GM18907 (cell line): ENCODE measurements around the gene HMMR.
"Not testable (repeated sequence)": the region's sequence is repeated elsewhere in the genome, so short reads cannot be mapped to it uniquely, and the experiment has no call there.

ENCODE experiments used
- ATAC-seq: cut with Tn5 transposase; IDR thresholded peaks from one replicate; pipeline ENCODE4 v1.9.1; 2021; ENCODE audit warnings: mild to moderate bottlenecking, moderate library complexity; ENCODE audit not compliant: unreplicated experiment

HMMR gene

DNA sequence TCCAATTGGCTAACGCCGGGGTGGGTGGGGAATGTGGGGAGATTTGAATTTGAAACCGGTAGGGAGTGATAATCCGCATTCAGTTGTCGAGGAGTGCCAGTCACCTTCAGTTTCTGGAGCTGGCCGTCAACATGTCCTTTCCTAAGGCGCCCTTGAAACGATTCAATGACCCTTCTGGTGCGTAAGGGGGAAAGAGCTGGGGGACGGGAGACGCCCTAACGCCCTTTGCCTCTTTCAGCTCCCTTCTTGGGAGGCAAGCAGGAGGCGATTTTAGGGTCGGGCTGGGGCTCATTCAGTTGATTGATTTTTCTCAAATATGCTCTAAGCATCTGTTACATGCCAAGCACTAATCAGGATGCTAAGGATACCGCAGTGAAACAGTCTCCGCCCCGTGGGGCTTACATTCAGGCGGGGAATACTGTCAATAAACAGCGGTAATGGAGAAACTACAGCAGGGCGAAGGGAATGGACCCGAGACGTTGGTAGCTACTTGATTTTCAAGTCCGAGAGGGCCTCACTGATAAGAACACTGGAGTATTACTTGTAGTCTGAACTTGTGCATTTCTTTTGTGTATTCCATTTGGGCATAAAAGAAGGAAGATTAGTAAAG is at the start of gene HMMR:
HMMR (plus strand) TSS at position 71 of the 610 bp plus-strand sequence; CDS start at position 132, 61 bp downstream.
- peak; percentile 3 for ATAC-seq

DNA sequence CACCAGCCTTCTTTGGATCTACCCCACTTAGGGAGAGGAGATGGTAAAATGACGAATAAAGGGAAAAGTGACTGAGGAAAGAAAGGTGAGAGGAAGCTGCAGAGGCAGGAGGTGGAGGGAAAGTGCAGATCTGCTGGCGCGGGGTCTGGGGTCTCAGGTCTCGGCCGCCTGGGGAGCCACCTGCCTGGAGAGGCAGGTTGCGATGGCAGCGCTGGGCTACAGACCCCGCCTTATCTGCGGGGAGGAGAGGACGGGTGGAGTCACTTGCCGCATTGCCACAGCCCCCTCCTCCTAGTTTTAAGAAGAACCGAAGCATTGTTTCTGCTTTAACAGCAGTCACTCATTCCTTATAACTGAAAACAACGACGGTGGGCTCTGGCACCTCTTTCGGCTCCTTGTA is 44.8 kb upstream of the HMMR start:
- not testable (repeated sequence) for ATAC-seq

DNA sequence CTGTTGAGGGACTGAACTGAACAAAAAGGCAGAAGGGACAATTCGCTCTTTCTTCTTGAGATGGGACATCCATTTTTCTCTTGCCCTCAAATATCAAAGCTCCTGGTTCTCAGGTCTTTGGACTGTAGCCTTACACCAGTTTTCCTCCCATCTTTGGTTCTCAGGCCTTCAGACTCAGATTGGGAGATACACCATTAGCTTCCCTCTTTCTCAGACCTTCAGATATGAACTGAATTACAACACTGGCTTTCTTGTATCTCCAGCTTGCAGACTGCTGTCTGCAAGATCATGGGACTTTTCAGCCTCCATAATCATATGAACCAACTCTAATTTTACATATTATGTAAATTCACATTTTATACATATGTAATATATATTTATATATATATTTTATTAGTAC is 35.6 kb upstream of the HMMR start:
- no peak for ATAC-seq

- ATAC-seq: not testable (repeated sequence)
Observed at GRCh38 chr5:163426128-163426527, 34.3 kb upstream of the HMMR start.

DNA sequence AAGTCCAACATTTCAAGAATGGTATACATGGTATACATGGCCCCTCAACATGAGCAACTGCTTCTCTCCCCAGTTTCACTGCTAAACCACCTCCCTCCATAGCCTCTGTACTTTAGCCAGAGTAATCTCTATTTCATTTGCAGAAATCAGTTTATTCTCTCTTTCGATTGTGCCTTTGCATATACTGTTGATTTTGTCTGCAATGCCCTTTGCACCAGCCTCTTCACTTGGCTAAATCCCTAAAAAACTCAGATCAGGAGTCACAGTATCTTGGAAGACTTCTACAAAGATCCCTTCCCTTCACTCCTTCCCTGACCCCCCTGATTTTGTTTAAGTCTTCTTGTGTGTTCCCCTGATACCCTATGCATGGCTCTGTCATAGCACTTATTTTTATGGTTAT is 27.9 kb upstream of the HMMR start:
- no peak for ATAC-seq

DNA sequence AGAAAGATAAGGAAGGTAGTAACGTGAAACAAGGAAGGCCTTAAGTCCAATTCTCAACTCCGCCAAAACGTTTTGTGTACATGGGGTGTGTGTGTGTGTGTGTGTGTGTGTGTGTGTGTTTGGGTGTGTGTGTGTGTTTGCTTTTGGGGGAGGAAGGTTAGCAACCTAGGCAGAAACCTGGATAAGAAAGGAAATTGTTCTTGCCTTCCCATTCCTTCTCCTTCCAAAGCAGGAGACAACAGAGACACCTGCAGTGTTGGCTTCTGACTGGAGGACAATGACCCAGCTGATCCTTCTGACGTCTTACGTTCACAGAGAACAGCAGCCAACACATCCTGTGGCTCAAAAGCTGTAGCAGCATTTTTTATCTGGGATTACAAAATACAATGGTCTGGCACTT is 27.2 kb upstream of the HMMR start:
- no peak for ATAC-seq

GRCh38 chr5:163434401-163434866 is 26.0 kb upstream of the HMMR start:
- no peak for ATAC-seq

DNA sequence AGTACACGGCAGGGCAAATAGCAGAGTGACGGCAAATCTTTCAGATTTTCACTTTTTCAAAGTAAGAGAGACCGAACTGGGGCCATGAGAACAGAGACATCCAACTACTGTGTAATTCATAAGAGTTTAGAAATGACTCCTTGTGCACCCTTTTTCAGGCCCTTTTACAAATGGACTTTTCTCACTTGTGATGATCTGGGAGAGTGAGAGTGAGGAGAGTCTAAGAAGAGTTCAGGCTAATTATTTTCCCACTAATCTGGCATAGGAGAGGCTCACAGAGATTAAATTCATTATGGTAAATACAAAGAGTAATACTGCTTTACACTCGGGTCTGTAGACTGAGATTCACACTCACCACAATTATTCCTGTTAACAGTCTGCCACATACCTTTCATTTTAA is 23.9 kb upstream of the HMMR start:
- no peak for ATAC-seq

DNA sequence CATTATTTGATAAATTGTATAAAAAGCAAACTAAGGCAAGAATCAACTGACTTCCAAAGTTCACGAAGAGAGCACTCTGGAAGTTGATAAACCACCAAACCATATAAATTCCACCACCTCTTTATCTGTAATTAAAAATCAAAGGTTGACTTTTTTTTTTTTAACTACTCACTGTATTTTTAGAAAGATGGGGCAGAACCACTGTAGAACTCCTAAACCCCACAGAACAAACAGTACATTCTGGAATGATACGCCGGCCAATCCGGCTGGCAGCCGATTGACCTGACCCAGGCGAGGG is 23.5 kb upstream of the HMMR start:
- ATAC-seq: no peak

- ATAC-seq: peak; percentile 97
Observed at GRCh38 chr5:163437309-163438182, 22.9 kb upstream of the HMMR start, which contains the start of gene CCNG1. Gene CCNG1, plus strand, starts transcription at chr5:163437595. Its CDS starts 1,662 bp downstream, at chr5:163439257.

DNA sequence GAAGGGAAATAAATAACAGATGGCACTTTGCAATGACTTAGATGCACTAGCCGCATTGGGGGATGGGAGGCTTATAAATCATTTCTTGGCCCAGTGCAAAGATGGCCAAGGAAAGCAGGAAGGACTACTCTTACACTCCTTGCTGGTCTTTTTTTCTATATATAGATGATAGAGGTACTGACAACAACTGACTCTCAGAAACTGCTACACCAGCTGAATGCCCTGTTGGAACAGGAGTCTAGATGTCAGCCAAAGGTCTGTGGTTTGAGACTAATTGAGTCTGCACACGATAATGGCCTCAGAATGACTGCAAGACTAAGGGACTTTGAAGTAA is 21.4 kb upstream of the HMMR start:
- ATAC-seq: peak; percentile 25

- no peak for ATAC-seq
Observed at GRCh38 chr5:163440954-163441353, 19.5 kb upstream of the HMMR start.

GRCh38 chr5:163444526-163444925 is 15.9 kb upstream of the HMMR start:
- no peak for ATAC-seq

DNA sequence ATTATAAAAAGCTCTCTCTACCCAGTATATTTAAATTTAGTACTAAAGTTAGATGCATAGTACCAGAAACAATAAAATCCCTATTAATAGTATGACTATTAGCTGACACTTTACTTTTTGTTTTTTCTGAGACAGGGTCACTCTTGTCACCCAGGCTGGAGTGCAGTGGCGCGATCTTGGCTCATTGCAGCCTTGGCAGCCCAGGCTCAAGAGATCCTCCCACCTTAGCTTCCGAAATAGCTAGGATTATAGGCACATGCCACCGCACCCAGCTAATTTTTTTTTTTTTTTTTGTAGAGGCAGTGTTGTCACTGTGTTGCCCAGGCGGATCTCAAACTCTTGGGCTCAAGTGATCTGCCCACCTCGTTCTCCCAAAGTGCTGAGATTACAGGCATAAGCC is 15.1 kb upstream of the HMMR start:
- ATAC-seq: no peak

GRCh38 chr5:163447191-163447590 is 13.2 kb upstream of the HMMR start:
- ATAC-seq: no peak

DNA sequence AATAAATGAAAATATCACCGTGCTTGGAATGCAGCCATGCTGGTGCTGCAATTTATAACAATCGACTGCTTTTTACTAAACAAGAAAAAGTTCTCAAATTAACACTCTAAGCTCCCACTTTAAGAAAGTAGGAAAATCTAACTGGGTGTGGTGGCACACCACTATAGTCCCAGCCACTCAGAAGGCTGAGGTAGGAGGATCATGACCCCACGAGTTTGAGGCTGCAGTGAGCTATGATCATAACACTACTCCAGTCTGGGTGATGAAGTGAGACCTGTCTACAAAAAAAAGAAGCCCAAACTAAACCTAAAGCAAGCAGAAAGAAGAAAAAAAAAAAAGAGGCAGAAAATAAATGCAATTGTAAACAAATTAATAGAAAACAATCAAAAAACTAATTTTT is 12.6 kb upstream of the HMMR start:
- no peak for ATAC-seq

- no peak for ATAC-seq
Observed at GRCh38 chr5:163448491-163448890, 11.9 kb upstream of the HMMR start.

DNA sequence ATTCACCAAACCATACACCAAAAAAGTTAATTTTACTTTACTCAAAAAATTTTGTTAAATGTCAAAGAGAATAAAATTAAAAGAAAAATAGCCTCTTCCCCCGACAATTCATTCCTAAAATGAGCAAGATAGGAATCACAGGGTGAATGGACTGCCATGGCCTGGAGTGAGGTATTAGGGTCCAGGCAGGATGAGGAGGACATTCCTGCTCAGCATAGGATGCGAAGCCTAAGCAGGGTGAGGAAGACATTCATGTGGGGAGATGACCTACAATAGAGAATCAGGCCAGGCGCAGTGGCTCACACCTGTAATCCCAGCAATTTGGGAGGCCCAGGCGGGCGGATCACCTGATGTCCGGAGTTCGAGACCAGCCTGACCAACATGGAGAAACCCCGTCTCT is 8.9 kb upstream of the HMMR start:
- ATAC-seq: no peak

DNA sequence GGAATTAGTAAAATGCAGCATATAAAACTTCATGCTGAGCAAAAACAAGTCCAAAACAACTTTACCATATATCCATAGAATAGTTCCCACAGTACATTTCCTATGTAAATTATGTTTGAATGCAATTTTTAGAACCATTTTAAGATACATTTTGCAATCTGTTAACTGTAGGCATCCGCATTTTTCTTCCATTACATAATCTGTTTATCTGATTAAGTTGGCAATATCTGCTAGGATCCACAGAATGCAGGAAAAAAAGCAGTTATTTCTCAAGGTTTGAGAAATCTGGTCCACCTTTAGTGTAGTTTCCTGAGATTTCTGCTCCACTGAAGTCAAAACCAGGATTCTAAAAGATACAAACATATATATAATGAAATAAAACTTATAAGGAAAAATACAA is 6.7 kb upstream of the HMMR start:
- ATAC-seq: no peak

DNA sequence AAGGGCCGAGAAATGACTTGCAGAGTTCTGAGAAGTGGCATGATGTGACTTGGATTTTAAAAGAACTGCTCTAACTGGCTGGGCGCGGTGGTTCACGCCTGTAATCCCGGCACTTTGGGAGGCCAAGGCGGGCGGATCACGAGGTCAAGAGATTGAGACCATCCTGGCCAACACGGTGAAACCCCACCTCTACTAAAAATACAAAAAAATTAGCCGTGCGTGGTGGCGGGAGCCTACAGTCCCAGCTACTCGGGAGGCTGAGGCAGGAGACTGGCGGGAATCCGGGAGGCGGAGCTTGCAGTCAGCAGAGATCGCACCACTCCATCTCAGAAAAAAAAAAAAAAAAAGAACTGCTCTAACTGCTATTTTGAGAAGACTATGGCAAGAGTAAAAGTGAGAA is 5.0 kb upstream of the HMMR start:
- not testable (repeated sequence) for ATAC-seq

GRCh38 chr5:163456029-163456589 is 4.3 kb upstream of the HMMR start:
- ATAC-seq: no peak

DNA sequence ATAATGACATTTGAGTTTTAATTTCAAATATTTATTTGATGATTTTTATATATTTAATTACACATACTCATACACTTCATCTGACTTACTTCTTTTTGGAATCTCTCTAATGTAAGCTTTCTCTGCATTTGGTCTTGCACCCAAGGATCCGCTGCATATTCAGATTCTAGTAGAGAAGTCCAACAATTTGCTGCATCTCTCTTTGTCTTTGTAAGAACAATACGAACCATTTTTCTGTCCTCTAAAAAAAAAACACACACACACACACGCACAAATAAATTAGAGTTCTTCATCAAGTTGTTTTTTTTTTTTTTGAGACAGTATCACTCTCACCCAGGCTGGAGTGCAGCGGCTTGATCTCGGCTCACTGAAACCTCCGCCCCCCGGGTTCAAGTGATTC is 3.6 kb upstream of the HMMR start:
- no peak for ATAC-seq
